HG02759 (cell line): ENCODE results near the gene KIAA0232.
"Not testable (repeated sequence)": the region's sequence is repeated elsewhere in the genome, so short reads cannot be mapped to it uniquely, and the experiment has no call there.

Source experiments
- ATAC-seq: cut with Tn5 transposase; IDR thresholded peaks from one replicate; pipeline ENCODE4 v1.9.1; 2021; ENCODE audit warnings: mild to moderate bottlenecking, moderate library complexity; ENCODE audit not compliant: unreplicated experiment

Gene KIAA0232

GRCh38 chr4:6806924-6807626 lies 24.5 kb downstream of the KIAA0232 start:
- ATAC-seq, result no peak

- ATAC-seq, result no peak
Observed at GRCh38 chr4:6808259-6808658, 25.7 kb downstream of the KIAA0232 start.

- no peak for ATAC-seq
Observed at GRCh38 chr4:6811165-6811564, 28.6 kb downstream of the KIAA0232 start.

- ATAC-seq, result no peak
Observed at GRCh38 chr4:6812766-6813165, 30.2 kb downstream of the KIAA0232 start.

DNA sequence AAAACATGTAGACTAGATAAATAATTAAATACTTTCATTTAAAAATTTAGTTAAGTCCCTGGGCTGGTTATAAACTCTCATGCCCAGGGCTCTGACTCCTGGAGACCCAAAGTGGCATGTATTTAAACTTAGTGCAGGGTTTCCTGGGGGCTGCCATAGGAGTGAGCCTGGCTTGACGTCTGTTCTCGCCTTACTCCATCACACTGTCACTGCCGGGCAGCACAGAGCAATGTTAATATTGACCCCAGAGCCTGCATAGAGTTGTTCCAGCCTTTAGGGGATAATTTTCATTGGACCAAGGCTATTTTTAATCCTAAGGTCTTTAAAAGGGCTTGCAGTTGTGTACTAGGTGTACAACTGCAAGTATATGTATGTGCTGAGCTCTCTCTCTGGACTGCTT lies 31.2 kb downstream of the KIAA0232 start:
- ATAC-seq, result no peak

DNA sequence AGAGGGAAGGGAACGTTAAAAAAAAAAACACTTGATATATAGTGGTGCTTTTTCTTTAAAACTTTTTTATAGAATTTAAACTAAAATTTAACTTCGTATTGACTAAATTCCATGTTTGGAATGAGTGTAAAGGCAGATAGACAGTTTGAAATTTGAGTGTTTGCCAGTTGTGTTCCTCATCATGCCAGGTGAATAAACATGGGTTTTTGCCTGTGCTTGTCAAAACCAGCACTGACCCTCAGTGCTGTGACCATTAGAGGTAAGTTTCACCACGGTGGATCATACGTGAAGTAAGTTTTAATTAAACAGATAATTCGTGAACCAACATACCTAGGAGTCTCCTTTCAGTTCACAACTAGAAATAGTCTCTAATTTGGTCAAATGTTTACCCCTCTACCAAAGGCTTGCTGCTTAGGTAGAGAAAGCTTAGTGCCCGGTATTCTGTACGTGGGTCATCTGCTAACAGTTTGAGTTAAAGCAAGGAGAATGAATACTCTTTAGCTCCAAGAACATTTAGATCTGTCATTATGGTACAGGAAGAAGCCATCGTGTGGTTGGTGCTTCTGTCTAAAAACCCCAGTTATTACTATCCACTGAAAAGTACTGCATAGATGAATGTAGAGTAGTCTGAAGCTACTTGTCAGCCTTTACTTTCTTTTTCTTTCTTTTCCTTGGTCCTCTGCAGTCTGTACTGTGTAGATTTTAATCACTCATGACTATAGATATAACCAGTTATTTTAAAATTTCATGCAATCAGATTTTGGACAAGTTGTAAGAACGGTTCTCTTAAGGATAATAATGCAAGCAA lies 32.7 kb downstream of the KIAA0232 start:
- no peak for ATAC-seq

DNA sequence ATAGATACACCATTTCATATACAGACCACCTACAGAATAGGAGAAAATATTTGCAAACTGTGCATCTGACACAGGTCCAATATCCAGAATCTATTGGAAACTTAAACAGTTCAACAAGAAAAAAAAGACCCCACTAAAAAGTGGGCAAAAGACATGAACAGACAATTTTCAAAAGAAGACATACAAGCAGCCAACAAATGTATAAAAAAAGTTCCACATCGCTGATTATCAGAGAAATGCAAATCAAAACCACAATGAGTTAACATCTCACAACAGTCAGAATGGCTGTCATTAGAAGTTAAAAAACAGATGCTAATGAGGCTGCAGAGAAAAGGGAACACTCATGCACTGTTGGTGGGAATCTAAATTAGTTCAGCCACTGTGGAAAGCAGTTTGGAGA lies 36.8 kb downstream of the KIAA0232 start:
- no peak for ATAC-seq

DNA sequence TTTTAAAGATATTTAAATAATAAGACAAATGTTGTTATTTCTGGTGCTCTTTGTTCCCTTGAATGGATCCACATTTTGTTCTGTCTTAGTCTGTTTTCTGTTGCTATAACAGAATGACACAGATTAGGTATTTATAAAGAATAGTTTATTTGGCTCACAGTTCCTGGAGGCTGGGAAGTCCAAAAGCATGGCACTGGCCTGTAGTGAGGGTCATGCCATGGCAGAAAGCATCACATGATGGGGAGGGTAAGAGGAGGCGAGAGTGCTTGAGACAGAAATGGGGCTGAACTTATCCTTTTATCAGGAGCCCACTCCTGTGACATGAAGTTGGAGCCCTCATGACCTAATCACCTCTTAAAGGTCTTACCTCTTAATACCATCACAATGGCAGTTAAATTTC lies 38.2 kb downstream of the KIAA0232 start:
- no peak for ATAC-seq

- ATAC-seq, result no peak
Observed at GRCh38 chr4:6824071-6824470, 41.5 kb downstream of the KIAA0232 start.

GRCh38 chr4:6824772-6825402 lies 42.4 kb downstream of the KIAA0232 start:
- no peak for ATAC-seq

DNA sequence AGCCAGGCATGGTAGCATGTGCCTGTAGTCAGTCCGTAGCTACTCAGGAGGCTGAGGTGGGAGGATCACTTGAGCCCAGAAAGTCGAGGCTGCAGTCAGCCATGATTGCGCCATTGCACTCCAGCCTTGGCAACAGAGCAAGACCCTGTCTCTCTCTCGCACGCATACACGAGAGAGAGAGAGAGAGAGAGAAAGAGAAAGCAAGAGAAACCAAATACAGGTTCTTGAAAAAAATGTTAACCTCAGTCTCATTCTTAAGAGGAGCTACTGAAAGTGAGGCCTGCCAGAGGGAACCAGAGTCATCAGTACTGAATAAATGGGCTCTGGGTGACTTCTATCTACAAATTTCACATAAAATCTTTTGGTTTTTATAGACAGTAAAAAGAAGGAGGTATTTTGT lies 42.9 kb downstream of the KIAA0232 start:
- no peak for ATAC-seq

GRCh38 chr4:6826781-6827508 lies 44.4 kb downstream of the KIAA0232 start:
- no peak for ATAC-seq

DNA sequence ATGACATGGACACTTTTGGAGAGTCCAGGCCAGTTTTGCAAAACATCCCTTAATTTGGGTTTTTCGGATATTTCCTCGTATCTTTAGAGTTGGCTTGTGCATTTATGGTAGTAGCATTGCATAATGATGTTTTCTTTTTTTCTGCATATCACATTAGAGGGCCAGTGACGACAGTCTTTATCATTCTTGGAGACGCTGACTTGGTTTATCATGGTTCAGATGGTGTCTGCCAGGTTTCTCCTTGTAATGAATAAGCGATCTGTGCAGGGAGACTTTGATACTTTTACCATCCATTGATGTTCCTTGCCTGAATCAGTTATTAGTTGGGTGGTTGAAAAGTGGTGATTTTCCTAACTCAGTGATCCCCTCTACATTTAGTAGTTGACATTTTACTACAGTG lies 46.6 kb downstream of the KIAA0232 start:
- no peak for ATAC-seq

DNA sequence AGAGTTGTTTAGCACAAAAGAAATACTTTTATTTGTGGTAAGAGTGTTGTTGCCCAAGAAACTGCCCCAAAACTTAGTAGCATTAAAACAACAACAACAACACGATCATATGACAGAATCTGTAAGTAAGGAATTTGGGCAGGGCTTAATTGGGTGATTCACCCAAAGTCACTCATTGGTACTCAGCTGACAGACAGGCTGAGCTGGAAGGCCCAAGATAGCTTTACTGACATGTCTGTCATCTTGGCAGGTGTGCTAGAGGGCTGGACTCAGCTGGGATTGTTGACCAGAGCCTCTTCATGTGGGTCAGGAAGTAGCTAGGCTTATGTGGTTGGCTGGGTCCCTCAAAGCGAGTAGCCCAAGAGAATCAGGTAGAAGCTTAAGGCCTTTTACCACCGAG lies 52.3 kb downstream of the KIAA0232 start:
- no peak for ATAC-seq

GRCh38 chr4:6835616-6836015 lies 53.1 kb downstream of the KIAA0232 start:
- not testable (repeated sequence) for ATAC-seq

DNA sequence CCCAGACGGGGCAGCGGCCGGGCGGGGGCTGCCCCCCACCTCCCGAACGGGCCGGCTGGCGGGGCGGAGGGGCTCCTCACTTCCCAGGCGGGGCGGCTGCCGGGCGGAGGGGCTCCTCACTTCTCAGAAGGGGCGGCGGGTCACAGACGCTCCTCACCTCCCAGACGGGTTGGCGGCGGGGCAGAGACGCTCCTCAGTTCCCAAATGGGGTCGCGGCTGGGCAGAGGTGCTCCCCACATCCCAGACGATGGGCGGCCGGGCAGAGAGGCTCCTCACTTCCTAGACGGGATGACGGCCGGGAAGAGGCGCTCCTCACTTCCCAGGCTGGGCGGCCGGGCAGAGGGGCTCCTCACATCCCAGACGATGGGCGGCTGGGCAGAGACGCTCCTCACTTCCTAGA lies 54.6 kb downstream of the KIAA0232 start:
- ATAC-seq, result not testable (repeated sequence)

DNA sequence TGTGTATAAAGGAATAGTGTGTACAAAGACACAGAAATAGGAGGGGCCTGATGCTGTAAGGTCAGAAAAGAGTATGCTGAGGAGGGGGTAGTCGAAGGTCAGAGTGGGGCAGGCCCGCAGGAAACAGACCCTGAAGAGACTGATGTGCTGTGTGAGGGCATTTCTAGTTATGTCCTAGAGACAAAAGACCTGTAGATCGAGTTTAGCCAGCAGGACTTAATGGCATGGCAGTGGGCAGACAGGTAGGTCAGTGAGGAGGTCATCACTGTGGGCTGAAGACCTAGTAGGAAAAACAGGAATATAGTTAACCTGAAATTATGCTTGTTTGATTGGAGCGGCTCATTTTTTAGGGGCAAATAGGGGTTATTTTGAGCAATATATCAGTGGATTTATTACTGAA lies 57.1 kb downstream of the KIAA0232 start:
- ATAC-seq, result no peak

DNA sequence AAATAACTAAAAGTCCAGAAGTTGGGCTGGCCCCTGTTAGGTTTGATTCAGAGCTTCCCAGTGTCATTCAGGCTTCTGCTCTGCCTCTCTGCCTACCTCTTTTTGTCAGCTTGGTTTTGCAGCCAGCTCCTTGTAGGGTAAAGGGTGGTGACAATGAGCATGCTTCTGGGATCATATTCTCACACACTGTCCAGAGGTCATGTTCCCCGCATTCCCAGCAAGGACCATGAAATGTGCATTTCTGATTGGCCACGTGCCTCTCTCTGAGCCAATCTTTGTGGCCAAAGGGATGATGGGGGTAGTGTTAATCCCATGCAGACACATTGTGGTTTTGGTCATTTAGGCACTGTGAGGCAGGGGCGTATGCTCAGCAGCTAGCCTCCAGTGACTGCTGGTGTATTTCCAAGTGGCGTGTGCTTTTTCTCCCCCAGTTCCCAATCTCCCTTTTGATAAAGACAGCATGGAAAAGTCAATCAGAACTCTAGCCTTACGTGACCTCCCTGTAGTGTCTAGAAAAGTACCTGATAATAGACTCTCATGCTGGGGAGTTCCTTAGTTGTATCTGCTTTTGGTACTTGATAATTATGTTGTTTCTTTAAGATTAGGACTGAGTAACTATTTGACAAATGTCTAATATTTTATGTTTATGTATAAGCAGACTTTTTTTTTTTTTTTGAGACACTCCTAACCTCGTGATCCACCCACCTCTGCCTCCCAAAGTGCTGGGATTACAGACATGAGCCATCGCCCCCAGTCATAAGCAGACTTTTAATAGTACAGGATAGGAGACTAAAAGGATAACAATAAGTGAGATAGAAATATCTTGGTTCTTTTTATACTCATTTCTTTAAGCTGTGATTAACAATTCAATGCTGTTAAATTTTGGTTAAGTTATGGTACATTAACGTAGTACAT lies 57.8 kb downstream of the KIAA0232 start:
- ATAC-seq, result no peak

- no peak for ATAC-seq
Observed at GRCh38 chr4:6845027-6845426, 62.5 kb downstream of the KIAA0232 start.

GRCh38 chr4:6845574-6845973 lies 63.0 kb downstream of the KIAA0232 start:
- ATAC-seq, result no peak
